GM12874 (cell line): ENCODE results near the gene EIF2B5.

ENCODE experiments used
- CTCF ChIP-seq: IDR thresholded peaks from 2 replicates; pipeline ENCODE4 v1.5.1; 2011; ENCODE audit warnings: low read depth, mild to moderate bottlenecking, control low read depth, low read length, moderate library complexity; ENCODE audit not compliant: insufficient read depth

EIF2B5 gene

GRCh38 chr3:184184546-184185230 is 49.5 kb downstream of the EIF2B5 start:
- TF ChIP-seq CTCF, result no peak

DNA sequence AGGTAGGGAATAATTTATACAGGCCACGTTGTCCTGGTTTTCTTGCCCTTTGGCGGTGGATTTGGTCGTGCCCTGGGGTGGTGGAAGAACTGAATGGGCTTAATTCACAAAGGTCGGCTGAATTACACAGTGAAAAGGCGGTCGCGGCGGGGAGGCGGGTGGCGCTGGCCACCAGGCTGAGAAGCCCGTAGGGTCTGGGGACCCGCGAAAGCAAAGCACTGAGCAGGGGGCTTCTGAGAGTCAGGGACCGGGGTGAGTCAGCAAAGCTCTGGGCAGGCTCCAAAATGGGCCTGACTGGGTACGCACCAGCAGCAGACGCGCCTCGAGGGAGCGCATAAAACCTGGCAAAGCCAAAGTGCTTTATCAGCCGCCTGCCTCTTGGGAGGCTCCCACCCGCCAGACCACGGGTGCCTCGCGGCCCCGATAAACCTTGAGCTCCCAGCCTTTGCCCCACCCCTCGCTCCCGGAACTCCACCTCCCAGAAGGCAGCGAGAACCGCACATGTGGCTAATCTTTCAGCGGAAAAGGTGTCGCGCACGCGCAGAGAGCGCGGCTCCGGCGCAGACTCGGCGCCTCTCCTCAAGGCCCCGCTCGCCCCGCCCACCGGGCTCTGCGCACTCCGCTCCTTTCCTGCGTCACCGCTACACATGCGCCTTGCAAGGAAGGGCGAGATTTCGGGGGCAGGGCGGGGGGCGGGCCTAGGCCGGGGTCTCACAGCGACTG is 50.5 kb downstream of the EIF2B5 start:
- no peak for TF ChIP-seq CTCF

GRCh38 chr3:184186184-184186901 is 51.2 kb downstream of the EIF2B5 start, which contains the start of gene ABCF3:
Gene ABCF3, plus strand, starts transcription at chr3:184186199. Its CDS starts 9 bp downstream, at chr3:184186208.
- no peak for TF ChIP-seq CTCF

GRCh38 chr3:184186902-184187207 is 51.7 kb downstream of the EIF2B5 start:
- no peak for TF ChIP-seq CTCF

DNA sequence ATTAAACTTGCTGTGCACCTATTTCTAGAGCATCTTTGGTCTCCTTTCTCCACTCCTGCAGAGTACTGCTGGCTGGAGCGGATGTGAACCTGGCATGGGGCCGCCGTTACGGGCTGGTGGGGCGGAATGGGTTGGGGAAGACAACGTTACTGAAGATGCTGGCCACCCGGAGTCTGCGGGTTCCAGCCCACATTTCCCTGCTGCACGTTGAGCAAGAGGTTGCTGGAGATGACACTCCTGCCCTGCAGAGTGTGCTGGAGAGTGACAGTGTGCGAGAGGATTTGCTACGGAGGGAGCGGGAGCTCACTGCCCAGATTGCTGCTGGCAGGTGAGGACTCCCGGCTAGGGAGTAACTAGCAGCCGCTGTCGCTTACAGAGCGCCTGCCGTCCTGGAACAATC is 52.9 kb downstream of the EIF2B5 start:
- TF ChIP-seq CTCF, result no peak

DNA sequence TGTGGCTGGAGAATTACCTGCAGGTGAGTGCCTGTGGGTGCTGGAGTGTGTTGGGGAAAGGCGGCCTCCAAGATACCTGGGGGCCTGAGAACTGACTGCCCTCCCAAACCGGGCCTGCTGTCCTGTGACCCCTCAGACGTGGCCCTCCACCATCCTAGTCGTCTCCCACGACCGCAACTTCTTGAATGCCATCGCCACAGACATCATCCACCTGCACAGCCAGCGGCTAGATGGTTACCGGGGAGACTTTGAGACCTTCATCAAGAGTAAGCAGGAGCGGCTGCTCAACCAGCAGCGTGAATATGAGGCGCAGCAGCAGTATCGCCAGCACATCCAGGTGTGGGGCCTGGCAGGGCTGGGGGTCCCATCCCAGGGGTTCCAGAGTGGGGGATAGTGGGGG is 54.3 kb downstream of the EIF2B5 start:
- TF ChIP-seq CTCF, result no peak

- TF ChIP-seq CTCF, result no peak
Measured at GRCh38 chr3:184192889-184193288, 57.7 kb downstream of the EIF2B5 start.
